Keratinocyte (primary cell): ENCODE data around the gene OCEL1. TPM values are rescaled to one million over a fixed set of nuclear protein-coding genes. Genes with fewer than 3 reads are reported as not detected.
A peak's percentile ranks its signal among the peaks of the same experiment; 100 is the strongest.

Experiments used
- DNase-seq: peaks from one replicate; pipeline ENCODE4 v3.0.0-alpha.2; 2011; ENCODE audit warnings: low read depth, missing footprints, low spot score
- FAIRE-seq: peaks from 2 replicates; lab custom pipeline; 2011; peaks lifted over from hg19 to GRCh38; lab: Jason Lieb, UNC
- H2AFZ ChIP-seq: 2 replicates; pipeline ENCODE4 v1.6.0; 2012; ENCODE audit warnings: low read length, control low read depth, inconsistent platforms; ENCODE audit not compliant: control insufficient read depth
- H3K27ac ChIP-seq: 2 replicates; pipeline ENCODE4 v1.5.1; 2011; ENCODE audit warnings: low read length; ENCODE audit not compliant: control insufficient read depth, insufficient read depth
- H3K27me3 ChIP-seq: 3 replicates; pipeline ENCODE4 v1.6.0; 2011; ENCODE audit warnings: low read length; ENCODE audit not compliant: control insufficient read depth, insufficient read depth; ENCODE audit errors: extremely low read depth
- H3K36me3 ChIP-seq, 2 experiments: 2 replicates in 1 of 2; 3 replicates in 1 of 2; pipeline ENCODE4 v1.5.1; 2011; ENCODE audit warnings: low read length in 2 of 2, mild to moderate bottlenecking in 1 of 2; ENCODE audit not compliant: control insufficient read depth in 2 of 2, insufficient read depth in 2 of 2; ENCODE audit errors: extremely low read depth in 1 of 2
- H3K4me1 ChIP-seq: 3 replicates; pipeline ENCODE4 v1.5.1; 2011; ENCODE audit warnings: low read length; ENCODE audit not compliant: control insufficient read depth, insufficient read depth; ENCODE audit errors: extremely low read depth
- H3K4me2 ChIP-seq: 3 replicates; pipeline ENCODE4 v1.6.0; 2011; ENCODE audit warnings: low read depth, low read length; ENCODE audit not compliant: control insufficient read depth, insufficient read depth; ENCODE audit errors: extremely low read depth
- H3K4me3 ChIP-seq, 3 experiments: fragments of 200-600 bp in 1 of 3; sonication (generic) in 1 of 3; 2 replicates in 2 of 3; 3 replicates in 1 of 3; pipeline ENCODE4 v1.5.1; 2011 to 2016; ENCODE audit warnings: low read length in 3 of 3, mild to moderate bottlenecking in 3 of 3, control low read depth in 2 of 3, inconsistent platforms in 1 of 3, low read depth in 1 of 3, mixed read lengths in 1 of 3, mixed run types in 1 of 3, moderate library complexity in 1 of 3; ENCODE audit not compliant: control insufficient read depth in 2 of 3, insufficient read depth in 2 of 3; ENCODE audit errors: extremely low read depth in 1 of 3
- H3K79me2 ChIP-seq: 2 replicates; pipeline ENCODE4 v1.6.0; 2012; ENCODE audit warnings: low read length; ENCODE audit not compliant: control insufficient read depth, insufficient read depth
- H3K9ac ChIP-seq: 3 replicates; pipeline ENCODE4 v1.6.0; 2011; ENCODE audit warnings: low read length; ENCODE audit not compliant: control insufficient read depth, insufficient read depth; ENCODE audit errors: extremely low read depth
- H3K9me1 ChIP-seq: 3 replicates; pipeline ENCODE4 v1.6.0; 2011; ENCODE audit warnings: low read length; ENCODE audit not compliant: control insufficient read depth, insufficient read depth; ENCODE audit errors: extremely low read depth
- H3K9me3 ChIP-seq: 2 replicates; pipeline ENCODE4 v1.5.1; 2012; ENCODE audit warnings: low read depth, low read length; ENCODE audit not compliant: control insufficient read depth
- H4K20me1 ChIP-seq: 3 replicates; pipeline ENCODE4 v1.6.0; 2011; ENCODE audit warnings: low read length; ENCODE audit not compliant: control insufficient read depth, insufficient read depth; ENCODE audit errors: extremely low read depth
- CTCF ChIP-seq, 3 experiments: IDR thresholded peaks in 1 of 3; conservative IDR thresholded peaks in 1 of 3; optimal IDR thresholded peaks in 1 of 3; 2 replicates in 2 of 3; 3 replicates in 1 of 3; pipeline versions ENCODE3 to v1.5.1; 2011; ENCODE audit warnings: low read length in 3 of 3, mild to moderate bottlenecking in 3 of 3, moderate library complexity in 2 of 3, control low read depth in 1 of 3, inconsistent platforms in 1 of 3; ENCODE audit not compliant: insufficient read depth in 2 of 3; ENCODE audit errors: extremely low read depth in 1 of 3
- EZH2 ChIP-seq: IDR thresholded peaks from one replicate; pipeline ENCODE4 v1.6.1; 2012; ENCODE audit warnings: inconsistent platforms, mild to moderate bottlenecking, low read length, moderate library complexity
- dilution Hi-C: fragments of 300-500 bp; cut with MboI; formaldehyde crosslinking; loops from one replicate; pipeline ENCODE4 v1.7.0; 2020; ENCODE audit warnings: low sequenced_read_pairs; ENCODE audit not compliant: extremely low pct_ligation_motif_present
- polyA plus RNA-seq, 5 experiments: library from polyadenylated mRNA; depleted of rRNA in 3 of 5; stranded (reverse) in 3 of 5; stranded (forward) in 1 of 5; unstranded in 1 of 5; fragments of >200 nt; gene quantifications; 1 replicate in 1 of 5; 2 replicates in 3 of 5; 3 replicates in 1 of 5; pipeline versions ENCODE4 v1.2.1 to v1.2.3, GENCODE V29; 2011 to 2012; ENCODE audit warnings: missing spikeins in 2 of 5, low read depth in 1 of 5, low replicate concordance in 1 of 5

Gene OCEL1
- polyA plus RNA-seq, 1 donor (not counting 4 experiments of a cell fraction or from before 2014, with no cell fraction given) = 2.2 TPM

GRCh38 chr19:17232258-17232657, 6.2 kb downstream of the OCEL1 start:
- H3K4me3 ChIP-seq = no peak overlapping the region
- no peaks in the 10 kb centered on the region for H3K9me1 ChIP-seq
- peaks cover 4% of the 10 kb centered on the region for H4K20me1 ChIP-seq
- peaks cover 14% of the 10 kb centered on the region for H3K4me1 ChIP-seq
- FAIRE-seq (no peak), DNase-seq (no peak)
- no peak overlapping the region for H2AFZ ChIP-seq
- no peak overlapping the region for H3K27ac ChIP-seq
- H3K27me3 ChIP-seq = no peaks in the 10 kb centered on the region
- H3K79me2 ChIP-seq = peaks cover 28% of the 10 kb centered on the region
- dilution Hi-C loops = no loop called here
- H3K4me2 ChIP-seq = no peak overlapping the region
- H3K9me3 ChIP-seq = no peaks in the 10 kb centered on the region
- H3K9ac ChIP-seq = no peak overlapping the region
- peaks cover 12 to 17% of the 10 kb centered on the region in 2 experiments for H3K36me3 ChIP-seq
- no peak for TF ChIP-seq CTCF (optimal IDR thresholded peaks at IDR 0.05 in 1 of 3, IDR thresholded peaks at IDR 0.05 in 1 of 3, conservative IDR thresholded peaks at IDR 0.05 in 1 of 3; ENCODE audit: extremely low read depth in 1 of 3, insufficient read depth in 2 of 3, low read length in 3 of 3)
- TF ChIP-seq EZH2 = no peak

GRCh38 chr19:17234911-17235299, 8.9 kb downstream of the OCEL1 start:
- H2AFZ ChIP-seq = no peak overlapping the region
- H3K4me1 ChIP-seq = peaks cover 14% of the 10 kb centered on the region
- no peaks in the 10 kb centered on the region for H3K27me3 ChIP-seq
- peak overlapping the region; percentile 52 to 83 (median 79) for H3K4me3 ChIP-seq
- H3K9ac ChIP-seq = peak overlapping the region; percentile 70
- dilution Hi-C loops = no loop called here
- peaks cover 19 to 20% of the 10 kb centered on the region in 2 experiments for H3K36me3 ChIP-seq
- H4K20me1 ChIP-seq = peaks cover 4% of the 10 kb centered on the region
- FAIRE-seq (no peak), DNase-seq (no peak)
- peak overlapping the region; percentile 92 for H3K4me2 ChIP-seq
- H3K27ac ChIP-seq = peak overlapping the region; percentile 60
- TF ChIP-seq EZH2 (no peak), CTCF (optimal IDR thresholded peaks at IDR 0.05 in 1 of 3, IDR thresholded peaks at IDR 0.05 in 1 of 3, conservative IDR thresholded peaks at IDR 0.05 in 1 of 3; ENCODE audit: extremely low read depth in 1 of 3, insufficient read depth in 2 of 3, low read length in 3 of 3) (no peak)
- no peaks in the 10 kb centered on the region for H3K9me3 ChIP-seq
- H3K79me2 ChIP-seq = peaks cover 28% of the 10 kb centered on the region
- no peaks in the 10 kb centered on the region for H3K9me1 ChIP-seq
